Coronary artery (tissue), 2 donors: ENCODE measurements around the gene MLLT3.

Experiments
- DNase-seq: peaks from one replicate; pipeline ENCODE4 v3.0.0-alpha.2; 2017; ENCODE audit warnings: low spot score
- H3K27ac ChIP-seq, 2 donors: fragments of 200-600 bp; sonication (generic); one replicate each; pipeline ENCODE4 v1.5.1; 2016 to 2019
- H3K4me3 ChIP-seq: fragments of 200-600 bp; sonication (generic); 2 replicates; pipeline ENCODE4 v1.5.1; 2016; ENCODE audit warnings: mild to moderate bottlenecking, moderate library complexity
- CTCF ChIP-seq: fragments of 200-600 bp; sonication (generic); IDR thresholded peaks from one replicate; pipeline ENCODE4 v1.5.1; 2019; ENCODE audit warnings: antibody characterized with exemption

The MLLT3 gene

GRCh38 chr9:20643660-20644059 lies 21.4 kb upstream of the MLLT3 start:
- TF ChIP-seq CTCF: no peak
- no peak for DNase-seq
- no peak overlapping the region for H3K4me3 ChIP-seq
- no peak overlapping the region for H3K27ac ChIP-seq

- no peak for TF ChIP-seq CTCF
- Histone ChIP-seq H3K27ac (no peak overlapping the region), H3K4me3 (no peak overlapping the region)
- no peak for DNase-seq
Measured at GRCh38 chr9:20642045-20642444, 19.7 kb upstream of the MLLT3 start.

- DNase-seq: no peak
- TF ChIP-seq CTCF: no peak
- Histone ChIP-seq H3K4me3 (no peak overlapping the region), H3K27ac (no peak overlapping the region)
Measured at GRCh38 chr9:20640331-20641187, 18.3 kb upstream of the MLLT3 start.

- H3K27ac ChIP-seq: no peak overlapping the region
- no peak for DNase-seq
- no peak for TF ChIP-seq CTCF
- H3K4me3 ChIP-seq: no peak overlapping the region
Measured at GRCh38 chr9:20636888-20637440, 14.7 kb upstream of the MLLT3 start.

GRCh38 chr9:20634895-20635294 lies 12.6 kb upstream of the MLLT3 start:
- H3K27ac ChIP-seq: no peak overlapping the region
- DNase-seq: no peak

GRCh38 chr9:20632705-20633104 lies 10.4 kb upstream of the MLLT3 start:
- Histone ChIP-seq H3K4me3 (no peak overlapping the region), H3K27ac (no peak overlapping the region)
- no peak for DNase-seq
- TF ChIP-seq CTCF: no peak

More at GRCh38 chr9:20634895-20635294, 12.6 kb upstream of the MLLT3 start:
- no peak overlapping the region for H3K4me3 ChIP-seq
- no peak for TF ChIP-seq CTCF
